GM18526 (cell line): Measurements from ENCODE around the gene PTPRN2.

Experiments
- POLR2A ChIP-seq: IDR thresholded peaks from 3 replicates; pipeline ENCODE4 v1.6.1; 2011; ENCODE audit not compliant: insufficient read length; ENCODE audit errors: extremely low read depth

The PTPRN2 gene

DNA sequence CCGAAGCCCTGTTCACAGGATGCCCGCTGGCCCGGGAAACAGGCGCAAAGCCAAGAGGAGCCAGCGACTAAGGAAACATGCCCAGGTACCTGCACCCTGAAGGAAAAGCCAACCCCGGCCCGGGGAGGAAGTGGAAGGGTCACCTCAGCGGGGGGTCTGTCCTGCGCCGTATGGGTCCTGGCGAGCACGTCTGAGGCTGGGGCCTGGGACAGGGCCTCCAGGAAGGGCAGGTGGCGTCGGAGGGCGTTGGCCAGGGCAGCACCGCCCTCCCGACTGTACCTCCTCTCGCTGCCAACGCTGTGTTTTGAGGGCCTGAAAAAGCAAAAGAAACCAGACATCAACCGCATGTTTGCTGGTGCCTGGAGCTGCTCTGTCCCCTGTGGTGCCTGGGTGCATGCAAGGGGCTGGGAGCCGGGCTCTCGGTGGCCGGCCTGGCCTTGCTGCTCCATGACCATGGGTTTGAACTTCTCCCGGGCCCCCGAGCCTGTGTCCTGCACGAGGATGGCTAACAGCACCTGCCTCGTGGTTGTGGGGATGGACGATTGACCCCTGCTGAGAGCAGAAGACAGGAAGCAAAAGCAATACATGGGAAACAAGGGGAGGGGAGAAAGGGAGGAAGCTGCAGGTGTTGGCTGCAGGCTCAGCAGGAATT lies 395.3 kb downstream of the PTPRN2 start:
- TF ChIP-seq POLR2A, result no peak

DNA sequence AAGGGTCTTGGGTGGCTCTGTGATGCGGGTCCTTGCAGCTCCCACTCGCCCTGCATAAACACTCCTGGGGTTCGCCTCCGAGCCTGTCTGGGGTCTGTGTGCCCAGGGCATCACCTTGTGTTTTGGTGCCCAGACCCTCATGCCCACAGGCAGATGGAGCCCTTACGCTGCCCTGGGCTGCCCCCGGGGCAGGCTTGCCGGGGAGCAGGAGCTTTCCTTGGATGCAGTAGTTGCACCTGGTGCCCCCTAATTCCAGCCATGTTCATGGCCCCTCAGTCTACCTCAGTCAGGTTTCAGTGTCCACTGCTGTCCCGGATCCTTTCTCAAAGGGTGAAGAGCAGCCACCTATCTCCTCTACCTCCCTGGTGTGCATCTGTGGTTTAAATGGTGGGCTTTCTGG lies 396.0 kb downstream of the PTPRN2 start:
- TF ChIP-seq POLR2A, result no peak

DNA sequence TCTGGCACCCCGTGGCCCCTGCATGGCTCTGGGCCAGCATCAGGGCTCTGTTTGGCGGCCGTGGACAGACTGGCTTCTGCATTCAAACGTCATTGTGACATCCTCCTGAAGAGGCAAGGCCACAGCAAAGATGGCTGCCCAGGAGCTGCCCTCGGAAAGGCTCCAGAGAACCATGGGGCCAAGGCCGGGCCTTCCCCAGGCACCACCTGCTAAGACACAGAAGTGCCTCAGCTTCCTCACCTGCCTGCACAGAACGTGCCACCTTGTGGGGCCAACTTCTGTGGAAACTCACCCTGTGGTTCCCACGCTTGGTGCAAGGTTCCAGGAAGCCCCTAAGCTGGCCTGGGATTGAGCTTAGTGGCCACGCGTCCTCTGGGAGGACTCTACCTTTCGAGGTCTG lies 396.9 kb downstream of the PTPRN2 start:
- TF ChIP-seq POLR2A, result no peak

DNA sequence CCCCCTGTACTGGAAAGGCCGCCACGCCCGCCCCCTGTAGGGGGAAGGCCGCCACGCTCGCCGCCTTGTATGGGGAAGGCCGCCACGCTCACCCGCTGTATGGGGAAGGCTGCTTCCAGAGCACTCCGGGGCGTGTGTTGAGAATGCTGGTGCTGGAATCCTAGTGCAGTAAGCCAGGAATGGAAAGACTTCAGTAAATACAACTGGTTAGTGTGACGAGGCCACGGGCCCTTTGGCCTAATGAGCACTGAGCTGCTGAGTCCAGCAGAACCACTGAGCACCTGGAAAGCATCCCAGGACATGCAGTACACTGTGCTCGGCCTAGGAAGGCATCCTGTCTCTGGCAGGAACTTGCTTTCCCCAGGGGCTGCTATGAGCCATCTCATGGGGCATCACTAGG lies 398.9 kb downstream of the PTPRN2 start:
- no peak for TF ChIP-seq POLR2A

DNA sequence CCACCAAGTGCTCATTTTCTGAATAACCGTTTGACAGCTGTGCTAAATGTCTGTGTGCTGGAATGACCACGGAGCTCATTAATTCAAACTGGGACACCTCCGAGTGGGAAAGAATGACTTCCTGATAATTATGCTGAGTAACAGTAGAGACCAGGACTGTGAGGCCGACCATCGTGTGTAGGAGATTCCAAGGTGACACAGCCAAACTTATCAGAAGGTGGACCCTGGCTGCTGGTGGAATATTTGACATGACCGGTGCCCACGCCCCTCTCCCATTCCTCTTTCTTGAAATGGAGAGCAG lies 400.0 kb downstream of the PTPRN2 start:
- TF ChIP-seq POLR2A, result no peak

DNA sequence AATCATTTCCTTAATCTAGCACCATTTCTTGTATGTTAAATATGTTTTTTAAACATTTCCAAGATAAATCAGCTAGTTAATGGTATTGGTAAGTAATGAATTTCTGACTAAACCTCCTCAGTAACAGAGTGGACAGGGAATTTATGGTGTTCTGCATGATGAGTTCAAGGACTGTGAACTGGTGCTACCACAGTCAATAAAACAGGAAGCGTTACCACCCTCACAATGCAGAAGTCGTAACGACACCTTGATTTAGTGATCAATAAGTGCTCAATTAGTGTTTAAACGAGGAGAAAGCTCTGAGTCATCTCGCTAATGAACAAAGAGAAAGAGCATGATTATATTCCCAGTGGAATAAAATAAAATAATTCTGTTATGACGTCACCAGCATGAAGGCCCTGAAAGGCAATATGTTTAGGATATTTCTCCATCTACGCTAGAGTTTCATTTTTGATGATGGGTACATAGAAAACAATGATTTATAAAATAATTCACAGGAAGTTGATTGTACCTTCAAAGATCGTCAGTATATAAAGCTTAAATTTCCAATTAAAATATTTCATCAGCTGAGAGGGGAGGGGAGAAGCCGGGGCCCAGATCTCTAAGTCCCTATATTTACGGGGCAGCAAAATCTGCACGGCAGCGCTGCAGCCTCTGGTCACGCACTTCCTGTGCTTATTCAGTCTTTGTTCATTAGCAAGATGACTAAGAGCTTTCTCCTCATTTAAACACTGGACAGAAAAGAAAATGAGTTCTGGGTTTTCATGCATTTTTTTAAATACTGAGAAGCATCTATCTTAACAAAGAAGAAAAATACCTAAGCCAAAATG lies 400.5 kb downstream of the PTPRN2 start:
- no peak for TF ChIP-seq POLR2A

DNA sequence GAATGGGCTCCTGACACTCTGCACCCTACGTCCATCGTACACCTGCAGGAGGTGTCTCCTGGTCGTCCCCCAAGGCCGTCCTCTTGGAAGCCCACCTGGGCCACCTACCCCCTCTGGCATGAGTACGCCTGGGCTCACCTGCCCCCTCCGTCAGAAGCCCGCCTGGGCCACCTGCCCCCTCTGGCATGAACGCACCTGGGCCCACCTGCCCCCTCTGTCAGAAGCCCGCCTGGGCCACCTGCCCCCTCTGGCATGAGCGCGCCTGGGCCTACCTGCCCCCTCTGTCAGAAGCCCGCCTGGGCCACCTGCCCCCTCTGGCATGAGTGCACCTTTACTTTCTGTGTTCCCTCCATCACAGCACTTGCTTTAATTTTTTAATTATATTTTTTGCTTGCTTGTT lies 401.2 kb downstream of the PTPRN2 start:
- no peak for TF ChIP-seq POLR2A

DNA sequence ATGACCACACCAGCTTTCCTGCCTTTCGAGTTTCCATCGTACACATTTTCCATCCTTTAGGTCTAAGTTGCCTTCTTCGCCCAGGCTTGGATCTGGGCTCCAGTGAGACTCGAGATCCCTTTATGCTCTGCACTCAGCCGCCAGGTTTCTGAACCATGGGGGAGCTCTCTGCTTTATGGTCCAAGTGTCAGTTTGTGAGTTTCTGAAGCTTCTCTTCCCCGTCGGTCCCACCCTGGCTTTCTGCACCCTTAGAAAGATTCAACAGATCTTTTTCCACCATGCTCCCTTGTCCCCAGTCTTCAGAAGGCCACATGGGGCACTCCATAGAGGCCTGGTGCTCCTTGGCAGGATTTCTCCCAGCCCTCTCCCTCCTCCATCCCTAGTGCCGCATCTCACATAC lies 402.0 kb downstream of the PTPRN2 start:
- no peak for TF ChIP-seq POLR2A

DNA sequence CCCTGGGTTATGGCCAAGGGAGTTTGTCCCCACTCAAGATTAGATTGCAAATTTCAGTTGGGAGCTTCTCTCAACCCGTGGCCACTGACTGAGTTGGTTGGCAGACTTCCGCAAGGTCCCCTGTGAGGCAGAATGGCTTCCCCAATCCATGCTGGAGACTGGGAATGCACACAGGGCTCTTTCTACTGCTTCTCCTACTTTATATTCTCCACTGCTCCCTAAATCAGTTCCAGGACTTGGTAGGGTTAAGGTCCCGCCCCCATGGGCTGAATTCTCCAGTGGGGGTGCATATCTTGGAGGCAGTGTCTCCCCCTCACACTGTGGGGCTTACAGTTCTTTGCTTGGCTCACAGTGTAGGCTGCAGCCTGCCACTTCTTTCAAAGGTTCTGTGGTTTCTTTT lies 404.2 kb downstream of the PTPRN2 start:
- no peak for TF ChIP-seq POLR2A

DNA sequence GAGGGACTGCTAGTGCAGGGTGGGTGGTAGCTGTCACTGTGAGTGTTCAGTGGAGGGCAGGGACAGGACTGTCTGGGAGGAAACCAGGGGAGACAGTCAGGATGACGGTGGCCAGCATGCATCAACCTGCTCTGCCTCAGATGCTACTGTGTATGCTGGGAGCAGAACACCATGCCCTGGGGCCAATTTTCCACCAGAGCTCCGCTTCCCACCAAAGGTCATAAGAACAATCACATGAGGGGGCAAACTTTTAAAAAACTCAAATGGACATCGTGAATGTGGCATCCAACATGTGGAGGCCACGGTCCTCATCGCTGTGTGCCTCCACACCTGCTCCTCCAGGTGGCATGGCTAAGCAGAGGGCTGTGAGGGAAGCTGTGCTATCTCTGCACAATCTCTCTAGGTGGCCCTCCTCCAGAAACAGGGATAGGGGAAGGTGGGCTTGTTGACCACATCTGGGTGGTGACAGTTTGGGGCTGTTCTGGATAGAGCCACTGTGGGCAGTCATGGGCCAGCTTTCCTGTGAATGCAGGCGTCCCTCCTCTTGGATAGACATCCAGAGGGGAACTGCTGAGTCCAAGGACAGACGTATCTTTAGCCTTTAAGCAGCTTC lies 411.0 kb downstream of the PTPRN2 start:
- TF ChIP-seq POLR2A, result no peak

DNA sequence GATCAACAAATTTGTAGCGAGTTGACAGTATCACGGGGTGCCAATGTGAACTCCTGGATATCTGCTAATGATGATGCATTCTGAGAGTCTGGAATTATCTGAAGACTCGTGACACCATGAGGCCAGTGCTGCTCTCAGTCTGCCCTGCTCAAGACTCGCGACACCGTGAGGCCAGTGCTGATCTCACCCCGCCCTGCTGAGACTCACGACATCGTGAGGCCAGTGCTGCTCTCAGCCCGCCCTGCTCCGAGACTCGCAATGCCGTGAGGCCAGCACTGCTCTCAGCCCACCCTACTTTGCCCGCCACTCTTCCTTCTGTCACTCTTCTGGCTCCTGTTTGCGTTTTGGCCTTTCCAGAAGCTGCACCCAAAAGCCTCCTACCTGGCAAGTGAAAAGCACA lies 411.8 kb downstream of the PTPRN2 start:
- TF ChIP-seq POLR2A, result no peak

DNA sequence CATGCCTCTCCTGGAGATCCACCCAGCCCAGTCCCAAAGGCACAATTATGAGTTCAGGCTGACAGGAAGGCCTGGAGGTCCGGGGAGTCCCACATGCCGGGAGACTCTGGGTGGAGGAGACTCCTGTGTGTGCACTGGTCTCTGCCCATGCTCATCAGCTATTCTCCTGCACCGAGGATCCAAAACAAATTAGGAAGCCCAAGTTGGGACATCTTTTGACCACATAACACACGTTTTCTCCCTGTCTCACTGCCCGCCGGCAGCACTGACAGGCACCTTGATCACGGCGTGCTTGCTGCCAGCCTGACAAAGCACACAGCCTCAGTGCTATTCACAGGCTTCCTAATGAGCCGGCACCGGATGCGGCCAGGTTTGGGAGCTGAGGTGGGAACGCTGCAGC lies 412.7 kb downstream of the PTPRN2 start:
- no peak for TF ChIP-seq POLR2A

DNA sequence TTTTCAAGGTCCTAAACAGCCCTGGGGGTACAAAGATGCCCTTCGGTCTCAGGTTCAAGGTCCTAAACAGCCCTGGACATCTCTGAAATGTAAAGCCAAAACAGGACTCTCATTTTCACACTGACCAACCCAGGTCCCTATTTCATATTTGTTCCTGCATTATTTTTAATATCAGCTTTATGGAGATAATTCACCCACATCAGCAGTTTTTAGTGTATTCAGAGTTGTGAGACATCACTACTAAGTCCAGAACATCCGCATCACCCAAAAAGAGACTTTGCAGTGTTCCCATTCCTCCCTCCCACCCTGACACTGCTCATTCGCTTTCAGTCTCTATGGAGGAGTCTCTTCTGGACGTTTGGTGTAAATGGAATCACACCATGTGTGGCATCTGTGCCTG lies 420.2 kb downstream of the PTPRN2 start:
- no peak for TF ChIP-seq POLR2A

DNA sequence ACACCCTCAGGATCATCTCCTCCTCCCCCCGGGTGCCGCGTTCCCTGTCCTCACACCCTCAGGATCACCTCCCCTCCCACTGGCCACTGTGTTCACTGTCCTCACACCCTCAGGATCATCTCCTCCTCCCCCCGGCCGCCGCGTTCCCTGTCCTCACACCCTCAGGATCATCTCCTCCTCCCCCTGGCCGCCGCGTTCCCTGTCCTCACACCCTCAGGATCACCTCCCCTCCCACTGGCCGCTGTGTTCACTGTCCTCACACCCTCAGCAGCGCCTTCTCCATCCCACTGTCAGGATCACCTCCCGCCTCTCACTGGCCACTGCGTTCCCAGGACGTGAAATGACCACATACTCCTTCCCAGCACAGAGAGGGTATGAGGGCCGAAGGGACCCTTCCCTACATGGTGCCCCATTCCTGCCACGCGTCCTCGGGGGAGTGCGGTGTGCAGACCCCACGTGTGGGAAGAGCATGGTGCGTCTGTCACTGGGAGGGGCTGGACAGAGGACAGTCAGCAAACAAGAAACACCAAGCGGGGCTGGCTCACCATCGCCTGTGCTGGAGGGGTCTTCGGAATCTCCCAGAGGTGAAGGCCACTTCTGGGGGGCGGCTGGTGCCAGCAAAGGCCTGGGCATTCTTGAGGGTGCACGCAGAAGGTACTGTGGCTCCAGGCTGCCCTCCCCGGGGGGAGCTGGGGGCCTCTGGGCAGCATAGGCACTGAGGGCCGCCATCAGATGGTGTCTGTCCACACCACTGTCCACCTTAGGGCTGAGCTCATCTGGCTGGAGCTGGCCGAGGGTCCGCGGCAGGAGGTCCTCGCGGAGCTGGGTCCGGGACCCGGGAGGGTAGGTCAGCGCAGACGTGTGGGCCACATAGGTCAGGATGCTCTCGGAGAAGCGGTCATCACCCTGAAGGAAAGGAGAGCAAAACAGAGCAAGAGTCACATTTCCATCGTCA lies 421.0 kb downstream of the PTPRN2 start:
- no peak for TF ChIP-seq POLR2A

DNA sequence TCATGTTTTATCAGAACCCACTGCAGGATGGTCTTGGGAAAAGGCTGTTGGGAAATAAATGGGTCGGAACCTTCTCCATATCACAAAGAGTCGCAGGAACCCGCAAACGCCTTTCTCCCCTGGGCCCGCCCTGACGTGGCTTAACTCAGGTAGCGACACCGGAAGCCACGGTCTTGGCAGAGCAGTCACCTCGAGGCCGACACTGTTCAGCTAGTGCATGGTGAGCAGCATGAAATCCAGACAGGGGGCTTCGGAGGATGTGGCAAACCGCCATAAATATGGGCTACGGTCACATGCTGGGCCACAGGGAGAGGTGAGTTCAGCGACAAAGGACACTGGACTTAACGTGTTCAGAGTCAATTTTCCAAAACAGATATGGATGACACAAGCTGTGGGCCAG lies 421.9 kb downstream of the PTPRN2 start:
- TF ChIP-seq POLR2A, result no peak
